ENCODE results near the gene CCDC141. TPM values are rescaled to one million over a fixed set of nuclear protein-coding genes. Genes with fewer than 3 reads are reported as not detected.
"Not testable (repeated sequence)": the region's sequence is repeated elsewhere in the genome, so short reads cannot be mapped to it uniquely, and the experiment has no call there.

CCDC141 gene
- total and polyA plus RNA-seq, 7 experiments from 2014 or later: 8.2 to 39.2 (median 34.4) TPM

DNA sequence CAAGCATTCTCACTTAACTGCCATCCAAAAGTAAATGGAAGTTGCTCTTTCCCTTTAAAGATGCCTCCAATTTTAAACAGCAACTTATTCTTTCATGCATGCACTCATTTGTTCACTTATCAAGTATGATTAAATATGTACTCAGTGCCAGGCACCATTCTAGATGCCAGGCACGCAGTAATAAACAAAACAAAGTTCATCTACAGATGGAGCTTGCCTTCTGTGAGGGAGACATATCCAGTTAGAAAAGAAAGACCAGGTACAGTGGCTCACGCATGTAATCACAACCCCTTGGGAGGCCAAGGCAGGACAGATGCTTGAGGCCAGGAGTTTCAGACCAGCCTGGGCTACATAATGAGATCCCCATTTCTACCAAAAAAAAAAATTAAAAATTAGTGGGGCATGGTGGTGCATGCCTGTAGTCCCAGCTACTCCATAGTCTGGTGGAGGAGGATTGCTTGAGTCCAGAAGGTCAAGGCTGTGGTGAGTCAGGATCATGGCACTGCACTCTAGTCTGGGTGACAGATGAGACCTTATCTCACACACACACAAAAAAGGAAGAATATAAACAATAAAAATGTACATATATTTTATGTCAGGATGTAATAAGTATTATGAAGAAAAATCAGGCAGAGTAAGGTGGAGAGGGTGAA, 19.2 kb upstream of the CCDC141 start:
- ChIA-PET POLR2A (no interaction called here), CTCF (no interaction called here)
- Histone ChIP-seq H3K27me3 (ENCODE audit: control insufficient read depth in 2 of 2, insufficient read depth in 2 of 2, low read length in 2 of 2) (no peaks in the 10 kb centered on the region), H3K4me3 (ENCODE audit: low read length) (no peak overlapping the region), H3K9me3 (ENCODE audit: control insufficient read depth in 2 of 3, low read length in 3 of 3) (no peaks in the 10 kb centered on the region), H3K27ac (ENCODE audit: low read depth, low read length) (no peak overlapping the region), H3K36me3 (ENCODE audit: control insufficient read depth in 2 of 3, insufficient read depth in 3 of 3, low read length in 3 of 3) (no peaks in the 10 kb centered on the region), H3K4me1 (ENCODE audit: control insufficient read depth in 2 of 2, insufficient read depth in 2 of 2, low read length in 2 of 2) (no peaks in the 10 kb centered on the region)
- intact Hi-C loops (cut with micrococcal nuclease): no loop called here
- H3K4me3 Mint-ChIP-seq: no peak overlapping the region
- peaks cover 0 to 9% (median 4%) of the 10 kb centered on the region in 5 donors for H3K36me3 Mint-ChIP-seq
- no peak for ATAC-seq
- H3K27ac Mint-ChIP-seq: no peak overlapping the region
- H3K27me3 Mint-ChIP-seq: no peaks in the 10 kb centered on the region
- no peak for DNase-seq
- peaks cover 0 to 10% (median 8%) of the 10 kb centered on the region in 7 donors for H3K4me1 Mint-ChIP-seq
- H3K9me3 Mint-ChIP-seq: peaks cover 0 to 18% (median 6%) of the 10 kb centered on the region in 11 donors

DNA sequence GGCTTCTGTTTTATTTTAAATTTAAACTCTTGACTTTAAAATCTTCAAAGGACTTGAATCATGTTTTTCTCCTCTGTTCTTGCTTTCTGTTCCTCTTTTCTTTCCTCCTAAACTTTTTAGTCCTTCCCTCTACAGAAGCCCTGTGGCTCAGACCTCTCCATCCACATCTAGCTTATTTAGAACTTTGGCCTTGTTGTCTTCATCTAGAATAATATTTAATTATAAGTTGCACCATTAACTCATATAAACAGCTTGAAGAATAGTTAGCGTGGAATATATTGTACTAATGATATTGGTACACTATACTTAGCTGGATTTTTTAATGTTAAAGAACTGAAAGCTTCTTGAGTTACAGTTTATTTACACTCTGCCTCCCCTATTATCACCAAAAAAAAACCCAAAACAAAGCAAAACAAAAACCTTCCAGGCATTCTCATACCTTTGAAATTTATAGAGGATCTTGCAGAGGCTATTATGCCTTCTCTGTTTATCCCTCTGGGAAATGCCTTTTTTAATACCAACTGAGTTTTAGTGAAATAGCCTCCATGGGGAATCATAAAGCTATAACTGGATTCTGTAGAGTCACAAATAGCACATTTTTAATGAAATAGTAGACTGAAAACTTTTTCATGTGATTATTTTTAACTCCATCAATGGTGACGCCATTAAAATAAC, 9.2 kb upstream of the CCDC141 start:
- POLR2A ChIA-PET: no interaction called here
- CTCF ChIA-PET: no interaction called here
- H3K27me3 ChIP-seq (ENCODE audit: control insufficient read depth in 2 of 2, insufficient read depth in 2 of 2, low read length in 2 of 2): no peaks in the 10 kb centered on the region
- Mint-ChIP-seq H3K4me1 (peaks cover 0 to 7% (median 0%) of the 10 kb centered on the region in 7 donors), H3K4me3 (no peak overlapping the region), H3K9me3 (peaks cover 0 to 5% (median 0%) of the 10 kb centered on the region in 11 donors), H3K27me3 (no peaks in the 10 kb centered on the region), H3K27ac (peak overlapping the region in 4 of 9 donors; percentile 5 to 58 (median 14)), H3K36me3 (no peaks in the 10 kb centered on the region)
- no peak for DNase-seq
- no peaks in the 10 kb centered on the region for H3K36me3 ChIP-seq (ENCODE audit: control insufficient read depth in 2 of 3, insufficient read depth in 3 of 3, low read length in 3 of 3)
- intact Hi-C loops (cut with micrococcal nuclease): no loop called here
- no peaks in the 10 kb centered on the region for H3K4me1 ChIP-seq (ENCODE audit: control insufficient read depth in 2 of 2, insufficient read depth in 2 of 2, low read length in 2 of 2)
- H3K27ac ChIP-seq (ENCODE audit: low read depth, low read length): no peak overlapping the region
- H3K4me3 ChIP-seq (ENCODE audit: low read length): no peak overlapping the region
- no peak for ATAC-seq
- H3K9me3 ChIP-seq (ENCODE audit: control insufficient read depth in 2 of 3, low read length in 3 of 3): no peaks in the 10 kb centered on the region

DNA sequence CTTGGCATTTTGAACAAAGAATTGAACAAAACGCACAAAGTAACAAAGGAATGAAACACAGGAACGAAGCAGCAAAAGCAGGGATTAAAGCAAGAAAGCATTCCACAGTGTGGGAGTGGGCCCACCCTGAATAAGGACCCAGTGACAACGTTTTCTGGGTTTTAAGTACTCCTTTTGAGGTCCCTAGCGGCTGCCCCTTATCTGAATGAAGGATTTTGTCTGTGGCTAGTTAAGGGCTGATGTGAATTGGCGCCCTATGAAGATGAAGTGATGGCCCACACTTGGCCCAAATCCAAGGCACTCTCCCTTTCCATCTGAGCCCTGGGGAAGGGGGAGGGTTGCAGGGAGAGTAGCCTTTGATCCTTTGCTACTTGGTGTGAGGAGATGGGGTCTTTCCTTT, 7.8 kb upstream of the CCDC141 start:
- Mint-ChIP-seq H3K36me3 (no peaks in the 10 kb centered on the region), H3K9me3 (peaks cover 0 to 5% (median 0%) of the 10 kb centered on the region in 11 donors), H3K4me3 (no peak overlapping the region), H3K4me1 (peaks cover 0 to 7% (median 0%) of the 10 kb centered on the region in 7 donors), H3K27ac (no peak overlapping the region), H3K27me3 (no peaks in the 10 kb centered on the region)
- ATAC-seq (no peak), DNase-seq (no peak)
- Histone ChIP-seq H3K4me1 (ENCODE audit: control insufficient read depth in 2 of 2, insufficient read depth in 2 of 2, low read length in 2 of 2) (no peaks in the 10 kb centered on the region), H3K27ac (ENCODE audit: low read depth, low read length) (no peak overlapping the region), H3K36me3 (ENCODE audit: control insufficient read depth in 2 of 3, insufficient read depth in 3 of 3, low read length in 3 of 3) (no peaks in the 10 kb centered on the region), H3K4me3 (ENCODE audit: low read length) (no peak overlapping the region), H3K9me3 (ENCODE audit: control insufficient read depth in 2 of 3, low read length in 3 of 3) (no peaks in the 10 kb centered on the region), H3K27me3 (ENCODE audit: control insufficient read depth in 2 of 2, insufficient read depth in 2 of 2, low read length in 2 of 2) (no peaks in the 10 kb centered on the region)
- POLR2A ChIA-PET: no interaction called here
- CTCF ChIA-PET: interaction anchor here (0.6 kb wide), 1 partner anchor 41 kb away, joined by 3 read pairs; no protein-coding TSS in a partner anchor
- intact Hi-C loops (cut with micrococcal nuclease): no loop called here

DNA sequence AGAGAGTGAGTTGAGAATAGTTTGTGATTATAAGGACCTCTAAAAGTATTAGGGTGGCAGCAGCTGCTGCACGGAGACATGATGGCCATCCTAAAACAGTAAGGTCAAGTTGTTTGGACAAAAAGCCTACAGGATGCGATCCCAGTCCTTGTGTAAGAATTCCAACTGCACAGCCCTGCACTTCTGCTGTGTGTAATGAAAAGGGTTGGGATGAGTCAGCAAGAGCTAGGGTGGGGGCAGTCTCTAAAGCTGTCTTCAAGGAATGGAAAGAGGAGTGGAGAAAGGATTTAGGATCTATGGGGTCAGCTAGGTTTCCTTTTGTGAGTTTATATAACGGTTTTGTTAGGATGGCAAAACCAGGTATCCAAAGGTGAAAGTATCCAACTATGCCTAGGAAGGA, 3.6 kb upstream of the CCDC141 start:
- H3K4me3 Mint-ChIP-seq; H3K36me3 ChIP-seq (ENCODE audit: control insufficient read depth in 2 of 3, insufficient read depth in 3 of 3, low read length in 3 of 3); H3K27me3 Mint-ChIP-seq; ATAC-seq; POLR2A ChIA-PET; CTCF ChIA-PET; H3K36me3 Mint-ChIP-seq; H3K4me3 ChIP-seq (ENCODE audit: low read length); H3K27ac ChIP-seq (ENCODE audit: low read depth, low read length); H3K27ac Mint-ChIP-seq; DNase-seq; H3K9me3 Mint-ChIP-seq; H3K27me3 ChIP-seq (ENCODE audit: control insufficient read depth in 2 of 2, insufficient read depth in 2 of 2, low read length in 2 of 2); H3K9me3 ChIP-seq (ENCODE audit: control insufficient read depth in 2 of 3, low read length in 3 of 3): not testable (repeated sequence)
- H3K4me1 ChIP-seq (ENCODE audit: control insufficient read depth in 2 of 2, insufficient read depth in 2 of 2, low read length in 2 of 2): peaks cover 4 to 13% of the 10 kb centered on the region in 2 donors
- intact Hi-C loops (cut with micrococcal nuclease): loop anchor here in 1 of 2 donors (5.0 kb wide), 1 partner anchor 44 kb away; no protein-coding TSS in a partner anchor
- H3K4me1 Mint-ChIP-seq: peaks cover 4 to 32% (median 24%) of the 10 kb centered on the region in 7 donors

DNA sequence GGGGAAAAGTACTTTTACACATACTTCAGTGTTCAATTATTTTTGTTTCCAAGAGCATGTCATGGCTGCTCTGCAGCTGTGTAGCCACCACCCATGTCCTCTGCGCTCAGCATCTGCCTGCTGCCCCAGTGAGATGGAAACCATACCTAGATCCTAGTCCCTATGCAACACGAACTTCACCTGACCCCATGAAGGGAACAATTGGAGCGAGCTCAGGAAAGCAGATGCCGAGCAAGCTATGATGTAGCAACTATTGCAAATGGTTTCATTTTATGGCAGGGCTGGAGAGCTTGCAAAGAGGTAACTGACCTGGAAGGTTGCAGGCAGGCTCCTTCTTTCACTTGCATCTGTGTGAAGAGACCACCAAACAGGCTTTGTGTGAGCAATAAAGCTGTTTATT, 1.3 kb upstream of the CCDC141 start:
- CTCF ChIA-PET: interaction anchor here (0.6 to 0.8 kb wide), 2 partner anchors 20 to 174 kb away, joined by 3 read pairs; no protein-coding TSS in a partner anchor
- intact Hi-C loops (cut with micrococcal nuclease): loop anchor here in 1 of 2 donors (5.0 kb wide), 1 partner anchor 46 kb away; no protein-coding TSS in a partner anchor

DNA sequence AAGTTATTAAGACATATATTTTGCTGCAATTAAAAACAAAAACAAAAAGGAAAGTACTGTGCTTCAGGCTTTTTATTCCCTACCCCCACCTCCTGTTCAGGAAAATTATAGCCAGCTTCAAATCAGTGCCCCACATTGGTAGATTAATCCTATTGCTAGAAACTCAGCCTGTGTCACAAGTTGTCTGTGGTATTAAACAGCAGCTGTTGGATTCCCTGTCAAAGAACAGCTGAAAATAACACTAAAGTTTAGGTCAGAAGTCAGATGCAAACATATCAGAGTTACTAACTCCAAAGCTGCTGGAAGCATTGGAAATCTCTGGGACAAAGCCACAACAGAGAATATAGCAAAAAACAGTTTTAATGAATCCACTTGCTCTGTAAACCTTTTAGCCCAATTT, 818 bp upstream of the CCDC141 start:
- no peak overlapping the region for H3K27ac ChIP-seq (ENCODE audit: low read depth, low read length)
- no peaks in the 10 kb centered on the region for H3K9me3 ChIP-seq (ENCODE audit: control insufficient read depth in 2 of 3, low read length in 3 of 3)
- peaks cover 9 to 57% (median 48%) of the 10 kb centered on the region in 7 donors for H3K4me1 Mint-ChIP-seq
- peak overlapping the region in 9 of 10 donors; percentile 2 to 97 (median 66) for H3K4me3 Mint-ChIP-seq
- H3K4me3 ChIP-seq (ENCODE audit: low read length): no peak overlapping the region
- peaks cover 4 to 34% of the 10 kb centered on the region in 2 donors for H3K4me1 ChIP-seq (ENCODE audit: control insufficient read depth in 2 of 2, insufficient read depth in 2 of 2, low read length in 2 of 2)
- intact Hi-C loops (cut with micrococcal nuclease): loop anchor here in 1 of 2 donors (1.0 to 5.0 kb wide), 2 partner anchors 10 to 47 kb away; no protein-coding TSS in a partner anchor
- H3K27me3 ChIP-seq (ENCODE audit: control insufficient read depth in 2 of 2, insufficient read depth in 2 of 2, low read length in 2 of 2): no peaks in the 10 kb centered on the region
- no peak for DNase-seq
- H3K36me3 Mint-ChIP-seq: peaks cover 0 to 17% (median 11%) of the 10 kb centered on the region in 5 donors
- H3K27ac Mint-ChIP-seq: peak overlapping the region in 6 of 9 donors; percentile 47 to 99 (median 98)
- no peaks in the 10 kb centered on the region for H3K27me3 Mint-ChIP-seq
- ChIA-PET CTCF (interaction anchor here (0.8 kb wide), 1 partner anchor 19 kb away, joined by 3 read pairs; no protein-coding TSS in a partner anchor), POLR2A (interaction anchor here (1.1 to 3.6 kb wide), 4 partner anchors 19 to 79 kb away, joined by 3 to 42 read pairs (median 8); no protein-coding TSS in a partner anchor)
- H3K36me3 ChIP-seq (ENCODE audit: control insufficient read depth in 2 of 3, insufficient read depth in 3 of 3, low read length in 3 of 3): peaks cover 0 to 7% (median 0%) of the 10 kb centered on the region in 3 experiments
- ATAC-seq: no peak
- H3K9me3 Mint-ChIP-seq: peaks cover 0 to 7% (median 1%) of the 10 kb centered on the region in 11 donors

More for the DNA sequence above, 1.3 kb upstream of the CCDC141 start:
- no peak for DNase-seq
- peak overlapping the region in 2 of 10 donors; percentile 12 to 97 for H3K4me3 Mint-ChIP-seq
- Histone ChIP-seq H3K4me3 (ENCODE audit: low read length) (no peak overlapping the region), H3K27ac (ENCODE audit: low read depth, low read length) (no peak overlapping the region), H3K4me1 (ENCODE audit: control insufficient read depth in 2 of 2, insufficient read depth in 2 of 2, low read length in 2 of 2) (peaks cover 4 to 29% of the 10 kb centered on the region in 2 donors), H3K27me3 (ENCODE audit: control insufficient read depth in 2 of 2, insufficient read depth in 2 of 2, low read length in 2 of 2) (no peaks in the 10 kb centered on the region), H3K9me3 (ENCODE audit: control insufficient read depth in 2 of 3, low read length in 3 of 3) (no peaks in the 10 kb centered on the region), H3K36me3 (ENCODE audit: control insufficient read depth in 2 of 3, insufficient read depth in 3 of 3, low read length in 3 of 3) (peaks cover 0 to 4% (median 0%) of the 10 kb centered on the region in 3 experiments)
- ATAC-seq: no peak
- H3K27ac Mint-ChIP-seq: peak overlapping the region in 4 of 9 donors; percentile 48 to 99 (median 96)
- peaks cover 9 to 52% (median 43%) of the 10 kb centered on the region in 7 donors for H3K4me1 Mint-ChIP-seq
- H3K9me3 Mint-ChIP-seq: peaks cover 0 to 4% (median 0%) of the 10 kb centered on the region in 11 donors
- H3K27me3 Mint-ChIP-seq: no peaks in the 10 kb centered on the region
- POLR2A ChIA-PET: interaction anchor here (1.1 to 3.6 kb wide), 3 partner anchors 20 to 55 kb away, joined by 3 to 42 read pairs (median 10); no protein-coding TSS in a partner anchor
- peaks cover 0 to 12% (median 6%) of the 10 kb centered on the region in 5 donors for H3K36me3 Mint-ChIP-seq

All from naive thymus-derived CD4-positive, alpha-beta T cell (primary cell).